HL-60 (cell line): ENCODE data around the gene TRPV5.
A peak's percentile ranks its signal among the peaks of the same experiment; 100 is the strongest.

ENCODE experiments used
- DNase-seq, 2 experiments: peaks; one replicate each; pipeline ENCODE4 v3.0.0-alpha.2; 2010 to 2020; ENCODE audit warnings: low read depth in 1 of 2, low spot score in 1 of 2
- H3K27ac ChIP-seq: fragments of 250-450 bp; sonication (Bioruptor Pico); replicated peaks from 2 replicates; pipeline ENCODE4 v1.5.1; 2020; ENCODE audit warnings: mild to moderate bottlenecking, moderate library complexity
- H3K27me3 ChIP-seq: fragments of 250-450 bp; sonication (Bioruptor Pico); 2 replicates; pipeline ENCODE4 v1.5.1; 2021; ENCODE audit warnings: mild to moderate bottlenecking, moderate library complexity; ENCODE audit not compliant: insufficient read depth, poor library complexity, severe bottlenecking
- H3K4me3 ChIP-seq: replicated peaks from 2 replicates; pipeline ENCODE4 v1.5.1; 2011; ENCODE audit warnings: mild to moderate bottlenecking, control low read depth, low read length; ENCODE audit not compliant: insufficient read depth
- GABPA ChIP-seq: IDR thresholded peaks from 2 replicates; pipeline ENCODE4 v1.6.1; 2012; ENCODE audit warnings: low read depth
- POLR2AphosphoS5 ChIP-seq: IDR thresholded peaks from 2 replicates; pipeline ENCODE4 v1.6.1; 2012; ENCODE audit warnings: low read depth
- REST ChIP-seq: IDR thresholded peaks from 2 replicates; pipeline ENCODE4 v1.6.1; 2012; ENCODE audit warnings: low read depth; ENCODE audit not compliant: insufficient replicate concordance
- SPI1 ChIP-seq: IDR thresholded peaks from 2 replicates; pipeline ENCODE4 v1.6.1; 2012; ENCODE audit warnings: low read depth, mild to moderate bottlenecking, borderline replicate concordance
- TF ChIP-seq, protein P1 (sequence below): IDR thresholded peaks from one replicate; pipeline ENCODE4 v1.5.1; 2011; ENCODE audit warnings: low read length, control low read depth, inconsistent platforms; ENCODE audit not compliant: insufficient read depth

Gene TRPV5

GRCh38 chr7:142954680-142955268 is 21.2 kb upstream of the TRPV5 start:
- TF ChIP-seq POLR2AphosphoS5 = no peak
- peak; percentile 86 for TF ChIP-seq SPI1
- Histone ChIP-seq H3K27me3 (peaks cover 3% of the 10 kb centered on the region), H3K4me3 (no peak overlapping the region), H3K27ac (no peak overlapping the region)
- peak; percentile 14 to 38 for DNase-seq

- H3K27ac ChIP-seq = no peak overlapping the region
- H3K27me3 ChIP-seq = no peaks in the 10 kb centered on the region
- DNase-seq = no peak
- TF ChIP-seq REST (no peak), GABPA (no peak), POLR2AphosphoS5 (no peak), SPI1 (no peak)
- TF ChIP-seq, protein P1, sequence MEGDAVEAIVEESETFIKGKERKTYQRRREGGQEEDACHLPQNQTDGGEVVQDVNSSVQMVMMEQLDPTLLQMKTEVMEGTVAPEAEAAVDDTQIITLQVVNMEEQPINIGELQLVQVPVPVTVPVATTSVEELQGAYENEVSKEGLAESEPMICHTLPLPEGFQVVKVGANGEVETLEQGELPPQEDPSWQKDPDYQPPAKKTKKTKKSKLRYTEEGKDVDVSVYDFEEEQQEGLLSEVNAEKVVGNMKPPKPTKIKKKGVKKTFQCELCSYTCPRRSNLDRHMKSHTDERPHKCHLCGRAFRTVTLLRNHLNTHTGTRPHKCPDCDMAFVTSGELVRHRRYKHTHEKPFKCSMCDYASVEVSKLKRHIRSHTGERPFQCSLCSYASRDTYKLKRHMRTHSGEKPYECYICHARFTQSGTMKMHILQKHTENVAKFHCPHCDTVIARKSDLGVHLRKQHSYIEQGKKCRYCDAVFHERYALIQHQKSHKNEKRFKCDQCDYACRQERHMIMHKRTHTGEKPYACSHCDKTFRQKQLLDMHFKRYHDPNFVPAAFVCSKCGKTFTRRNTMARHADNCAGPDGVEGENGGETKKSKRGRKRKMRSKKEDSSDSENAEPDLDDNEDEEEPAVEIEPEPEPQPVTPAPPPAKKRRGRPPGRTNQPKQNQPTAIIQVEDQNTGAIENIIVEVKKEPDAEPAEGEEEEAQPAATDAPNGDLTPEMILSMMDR = no peak
- no peak overlapping the region for H3K4me3 ChIP-seq
Observed at GRCh38 chr7:142950235-142950634, 16.7 kb upstream of the TRPV5 start.

- TF ChIP-seq GABPA (no peak), REST (no peak), SPI1 (no peak), POLR2AphosphoS5 (no peak)
- TF ChIP-seq, protein P1 = no peak
- no peak for DNase-seq
- Histone ChIP-seq H3K27me3 (no peaks in the 10 kb centered on the region), H3K4me3 (no peak overlapping the region), H3K27ac (no peak overlapping the region)
Observed at GRCh38 chr7:142948603-142949002, 15.1 kb upstream of the TRPV5 start.

GRCh38 chr7:142945001-142945400 is 11.5 kb upstream of the TRPV5 start:
- no peaks in the 10 kb centered on the region for H3K27me3 ChIP-seq
- H3K4me3 ChIP-seq = no peak overlapping the region
- H3K27ac ChIP-seq = no peak overlapping the region
- TF ChIP-seq SPI1 (no peak), GABPA (no peak), REST (no peak), POLR2AphosphoS5 (no peak)
- TF ChIP-seq, protein P1 = no peak
- DNase-seq = no peak
